Right lobe of liver (tissue), 6 donors: Measurements from ENCODE around the gene SUB1. TPM values are rescaled to one million over a fixed set of nuclear protein-coding genes. Genes with fewer than 3 reads are reported as not detected.

Experiments
- ATAC-seq, 4 donors: fragments of 200-7000 bp; cut with Tn5 transposase; one replicate each; pipeline ENCODE4 v1.9.1; 2020; ENCODE audit warnings: mild to moderate bottlenecking in 4 of 4, moderate library complexity in 4 of 4
- DNase-seq, 3 donors: peaks; one replicate each; pipeline ENCODE4 v3.0.0-alpha.2; 2020
- H3K27ac ChIP-seq, 3 donors: fragments of 200-600 bp; one replicate each; pipeline ENCODE4 v1.8.0; 2022
- H3K27me3 ChIP-seq, 2 donors: fragments of 200-600 bp; one replicate each; pipeline ENCODE4 v1.8.0; 2022
- H3K36me3 ChIP-seq, 4 donors: fragments of 200-600 bp; sonication (generic) in 1 of 4; one replicate each; pipeline versions ENCODE4 v1.5.1 to v1.8.0; 2017 to 2022; ENCODE audit warnings: control low read depth in 1 of 4
- H3K4me1 ChIP-seq, 4 donors: fragments of 200-600 bp; sonication (generic) in 1 of 4; one replicate each; pipeline versions ENCODE4 v1.5.1 to v1.8.0; 2017 to 2022; ENCODE audit warnings: control low read depth in 1 of 4
- H3K4me3 ChIP-seq, 3 donors: fragments of 200-600 bp; one replicate each; pipeline ENCODE4 v1.8.0; 2022
- H3K9me3 ChIP-seq, 4 donors: fragments of 200-600 bp; sonication (generic) in 1 of 4; one replicate each; pipeline versions ENCODE4 v1.5.1 to v1.8.0; 2017 to 2022; ENCODE audit warnings: control low read depth in 1 of 4
- CTCF ChIP-seq, 4 donors: fragments of 200-600 bp in 3 of 4; fragments of 450-650 bp in 1 of 4; IDR thresholded peaks; one replicate each; pipeline versions ENCODE4 v1.5.1 to v1.8.0; 2016 to 2022; ENCODE audit warnings: antibody characterized with exemption in 4 of 4, mild to moderate bottlenecking in 2 of 4
- POLR2A ChIP-seq: fragments of 450-650 bp; IDR thresholded peaks from one replicate; pipeline ENCODE4 v1.6.1; 2017; ENCODE audit warnings: antibody characterized with exemption, mild to moderate bottlenecking
- WGBS: methylation state at CpG from one replicate; pipeline ENCODE4 v1.1.6; 2018; ENCODE audit warnings: low coverage, low lambda C conversion rate; ENCODE audit not compliant: insufficient coverage; ENCODE audit errors: missing lambda C conversion rate; 5-methylcytosine and 5-hydroxymethylcytosine counted together
- intact Hi-C, 2 donors: fragments of 100-400 bp; cut with DNase I; formaldehyde crosslinking; loops; one replicate each; pipeline versions ENCODE4 v1.11.2 to v1.14.1; 2022
- total RNA-seq, 6 experiments: library from RNA; depleted of rRNA in 2 of 6; stranded (reverse); fragments of >200 nt in 2 of 6; fragmentation: NEBNext Ultra II Directional in 3 of 6; extraction: Animal tissue kit (Norgen Biotek cat#: 25700) in 3 of 6; gene quantifications; one replicate each; pipeline versions ENCODE4 v1.1.0 to v1.2.4, GENCODE V29; 2016 to 2023
- donor health status: DM: no; HTN: yes; CAD: no.
- donor health status: DM: no; HTN: no; CAD: no.
- donor health status: DM: no; HTN: no; CAD: no.
- donor health status: DM: no; HTN: yes; CAD: no.
- donor health status: DM: no; HTN: yes; CAD: no.

Gene SUB1
- total RNA-seq, 6 experiments from 2014 or later, result 52.5 to 124 (median 94.9) TPM

GRCh38 chr5:32642276-32643002 lies 57.1 kb downstream of the SUB1 start:
- Histone ChIP-seq H3K27me3 (no peaks in the 10 kb centered on the region), H3K4me3 (no peak overlapping the region), H3K27ac (no peak overlapping the region), H3K9me3 (no peaks in the 10 kb centered on the region), H3K4me1 (no peaks in the 10 kb centered on the region), H3K36me3 (no peaks in the 10 kb centered on the region)
- 94% methylated on average over 2 of the region's 2 CpGs for WGBS
- TF ChIP-seq CTCF (IDR thresholded peaks at IDR 0.05) (no peak), POLR2A (no peak)
- intact Hi-C loops, result no loop called here
- no peak for DNase-seq
- ATAC-seq, result no peak

GRCh38 chr5:32645246-32645645 lies 59.9 kb downstream of the SUB1 start:
- Histone ChIP-seq H3K4me1 (no peaks in the 10 kb centered on the region), H3K36me3 (no peaks in the 10 kb centered on the region), H3K4me3 (no peak overlapping the region), H3K9me3 (no peaks in the 10 kb centered on the region), H3K27me3 (no peaks in the 10 kb centered on the region), H3K27ac (no peak overlapping the region)
- 98% methylated on average over 5 of the region's 5 CpGs for WGBS
- DNase-seq (no peak), ATAC-seq (no peak)
- TF ChIP-seq CTCF (IDR thresholded peaks at IDR 0.05) (no peak), POLR2A (no peak)
- intact Hi-C loops, result no loop called here

GRCh38 chr5:32646061-32646969 lies 61.0 kb downstream of the SUB1 start:
- WGBS, result 80% methylated on average over 6 of the region's 6 CpGs
- Histone ChIP-seq H3K4me3 (no peak overlapping the region), H3K9me3 (no peaks in the 10 kb centered on the region), H3K36me3 (no peaks in the 10 kb centered on the region), H3K4me1 (no peaks in the 10 kb centered on the region), H3K27me3 (no peaks in the 10 kb centered on the region), H3K27ac (no peak overlapping the region)
- no peak for TF ChIP-seq CTCF (IDR thresholded peaks at IDR 0.05)
- DNase-seq (no peak), ATAC-seq (no peak)
- intact Hi-C loops, result no loop called here

GRCh38 chr5:32651088-32651487 lies 65.7 kb downstream of the SUB1 start:
- H3K4me1 ChIP-seq, result no peaks in the 10 kb centered on the region
- ATAC-seq (no peak), DNase-seq (no peak)
- H3K27me3 ChIP-seq, result no peaks in the 10 kb centered on the region
- H3K4me3 ChIP-seq, result no peak overlapping the region
- H3K9me3 ChIP-seq, result no peaks in the 10 kb centered on the region
- no peaks in the 10 kb centered on the region for H3K36me3 ChIP-seq
- TF ChIP-seq POLR2A (no peak), CTCF (IDR thresholded peaks at IDR 0.05) (no peak)
- WGBS, result 84% methylated on average over 4 of the region's 4 CpGs
- intact Hi-C loops, result no loop called here
- no peak overlapping the region for H3K27ac ChIP-seq
